Colonic mucosa (tissue), 4 donors: ENCODE results near the gene PTPRQ. TPM values are rescaled to one million over a fixed set of nuclear protein-coding genes. Genes with fewer than 3 reads are reported as not detected.

Experiments
- DNase-seq: peaks from one replicate; pipeline ENCODE4 v3.0.0-alpha.2; 2020
- H3K27ac ChIP-seq: fragments of 200-600 bp; one replicate; pipeline ENCODE4 v1.8.0; 2021
- H3K27me3 ChIP-seq: fragments of 200-600 bp; one replicate; pipeline ENCODE4 v1.8.0; 2021
- H3K36me3 ChIP-seq: fragments of 200-600 bp; one replicate; pipeline ENCODE4 v1.8.0; 2021
- H3K4me1 ChIP-seq: fragments of 200-600 bp; one replicate; pipeline ENCODE4 v1.8.0; 2021; ENCODE audit warnings: mild to moderate bottlenecking
- H3K4me3 ChIP-seq: fragments of 200-600 bp; one replicate; pipeline ENCODE4 v1.8.0; 2021
- H3K9ac ChIP-seq, 2 donors: one replicate each; pipeline ENCODE4 v1.7.0; 2013; ENCODE audit warnings: control low read depth in 2 of 2, low read depth in 2 of 2, low read length in 2 of 2
- H3K9me3 ChIP-seq: fragments of 200-600 bp; one replicate; pipeline ENCODE4 v1.8.0; 2021
- CTCF ChIP-seq: fragments of 200-600 bp; IDR thresholded peaks from one replicate; pipeline ENCODE4 v1.8.0; 2022; ENCODE audit warnings: antibody characterized with exemption, mild to moderate bottlenecking
- intact Hi-C: fragments of 100-400 bp; cut with DNase I; formaldehyde crosslinking; loops from one replicate; pipeline ENCODE4 v1.14.1; 2022
- total RNA-seq, 2 donors: library from RNA; stranded (reverse); fragmentation: NEBNext Ultra II Directional in 1 of 2; extraction: Animal tissue kit (Norgen Biotek cat#: 25700) in 1 of 2; gene quantifications; one replicate each; pipeline ENCODE4 v1.2.1, GENCODE V29; 2021
- donor health status: healthy.
- donor health status: DM: no; HTN: no; CAD: no.
- donor health status: DM: no; HTN: no; CAD: no.

The PTPRQ gene
- total RNA-seq, 2 donors from 2014 or later, result not detected

GRCh38 chr12:80490329-80490728, 46.3 kb downstream of the PTPRQ start:
- TF ChIP-seq CTCF, result no peak
- Histone ChIP-seq H3K27me3 (no peaks in the 10 kb centered on the region), H3K27ac (no peak overlapping the region), H3K4me3 (no peak overlapping the region), H3K36me3 (no peaks in the 10 kb centered on the region), H3K4me1 (no peaks in the 10 kb centered on the region), H3K9ac (no peak overlapping the region), H3K9me3 (no peaks in the 10 kb centered on the region)
- no peak for DNase-seq
- intact Hi-C loops, result no loop called here

GRCh38 chr12:80491166-80491565, 47.1 kb downstream of the PTPRQ start:
- DNase-seq, result no peak
- H3K9me3 ChIP-seq, result no peaks in the 10 kb centered on the region
- H3K36me3 ChIP-seq, result no peaks in the 10 kb centered on the region
- intact Hi-C loops, result no loop called here
- H3K27ac ChIP-seq, result no peak overlapping the region
- H3K27me3 ChIP-seq, result no peaks in the 10 kb centered on the region
- H3K4me1 ChIP-seq, result no peaks in the 10 kb centered on the region
- H3K9ac ChIP-seq, result no peak overlapping the region
- H3K4me3 ChIP-seq, result no peak overlapping the region
- no peak for TF ChIP-seq CTCF

- Histone ChIP-seq H3K4me1 (no peaks in the 10 kb centered on the region), H3K27me3 (no peaks in the 10 kb centered on the region), H3K9me3 (no peaks in the 10 kb centered on the region), H3K4me3 (no peak overlapping the region), H3K36me3 (no peaks in the 10 kb centered on the region), H3K9ac (no peak overlapping the region), H3K27ac (no peak overlapping the region)
- TF ChIP-seq CTCF, result no peak
- DNase-seq, result no peak
- intact Hi-C loops, result no loop called here
Observed at GRCh38 chr12:80493466-80493865, 49.4 kb downstream of the PTPRQ start.

- TF ChIP-seq CTCF, result no peak
- intact Hi-C loops, result no loop called here
- Histone ChIP-seq H3K4me1 (no peaks in the 10 kb centered on the region), H3K9me3 (no peaks in the 10 kb centered on the region), H3K27me3 (no peaks in the 10 kb centered on the region), H3K4me3 (no peak overlapping the region), H3K9ac (no peak overlapping the region), H3K36me3 (no peaks in the 10 kb centered on the region), H3K27ac (no peak overlapping the region)
- no peak for DNase-seq
Observed at GRCh38 chr12:80494836-80495235, 50.8 kb downstream of the PTPRQ start.

GRCh38 chr12:80498059-80498728, 54.2 kb downstream of the PTPRQ start:
- intact Hi-C loops, result no loop called here
- H3K9me3 ChIP-seq, result no peaks in the 10 kb centered on the region
- TF ChIP-seq CTCF, result no peak

More at GRCh38 chr12:80498059-80498728, 54.2 kb downstream of the PTPRQ start:
- Histone ChIP-seq H3K27ac (no peak overlapping the region), H3K4me3 (no peak overlapping the region), H3K36me3 (no peaks in the 10 kb centered on the region), H3K9ac (no peak overlapping the region), H3K4me1 (no peaks in the 10 kb centered on the region), H3K27me3 (no peaks in the 10 kb centered on the region)
- no peak for DNase-seq
